ENCODE results near the gene TAF4. TPM values are rescaled to one million over a fixed set of nuclear protein-coding genes. Genes with fewer than 3 reads are reported as not detected.

The TAF4 gene
- total and polyA plus RNA-seq, 2 of the 13 experiments (the other 11 are each of a cell fraction or from before 2014, with no cell fraction given): 5.9 to 12.0 TPM

- in situ Hi-C loops (cut with HindIII; ENCODE audit: extremely low pct_ligation_motif_present, low pct_unique_long_range_greater_than_20kb): no loop called here
Measured at GRCh38 chr20:61990484-61990883, 75.2 kb downstream of the TAF4 start.

More at GRCh38 chr20:61990484-61990883, 75.2 kb downstream of the TAF4 start:
- Histone ChIP-seq H3K9ac (ENCODE audit: insufficient read depth, low read depth, low read length) (no peak overlapping the region), H3K27ac (ENCODE audit: extremely low read length, insufficient read depth, low read length) (no peak overlapping the region), H3K27me3 (ENCODE audit: control insufficient read depth in 1 of 2, insufficient read depth in 2 of 2, low read length in 2 of 2) (no peaks in the 10 kb centered on the region), H3K79me2 (ENCODE audit: insufficient read depth, low read length) (no peaks in the 10 kb centered on the region), H2AFZ (ENCODE audit: low read length) (no peak overlapping the region), H3K36me3 (replicated peaks in 1 of 2; ENCODE audit: control insufficient read depth in 1 of 2, insufficient read depth in 2 of 2, low read length in 2 of 2) (peaks cover 43 to 82% of the 10 kb centered on the region in 2 experiments), H3K4me3 (replicated peaks in 1 of 3; ENCODE audit: insufficient read depth in 1 of 3, low read depth in 2 of 3, low read length in 3 of 3) (no peak overlapping the region), H3K4me2 (ENCODE audit: low read depth, low read length) (no peak overlapping the region), H4K20me1 (ENCODE audit: insufficient read depth, low read length) (peaks cover 7% of the 10 kb centered on the region; the same call in 1 of the 2 replicates), H3K4me1 (ENCODE audit: insufficient read depth, low read length) (no peaks in the 10 kb centered on the region), H3K9me3 (ENCODE audit: low read length) (peaks cover 17% of the 10 kb centered on the region)
- ChIA-PET POLR2A (no interaction called here), CTCF (ENCODE audit: low intra/inter-chr PET ratio, low total read pairs) (no interaction called here)
- BruUV-seq (replicated peaks): no TSS peak
- WGBS (ENCODE audit: low lambda C conversion rate): 89% methylated on average over 11 of the region's 11 CpGs
- TF ChIP-seq THAP9 (CRISPR knock-in tag; IDR thresholded peaks at IDR 0.05; ENCODE audit: borderline replicate concordance) (0 out of 2 replicates have a peak, but pooled peaks have one; percentile 23), ZNF362 (CRISPR knock-in tag; IDR thresholded peaks at IDR 0.05; ENCODE audit: borderline replicate concordance) (no peak)
- FAIRE-seq (no peak), DNase-seq (ENCODE audit: low spot score) (no peak), ATAC-seq (no peak; the same call in 2 of the 3 replicates)
- intact Hi-C loops (cut with micrococcal nuclease; ENCODE audit: unreplicated experiment): no loop called here

Measured in HepG2 (cell line).